GM20000 (cell line): ENCODE results near the gene RCOR1.
"Not testable (repeated sequence)": the region's sequence is repeated elsewhere in the genome, so short reads cannot be mapped to it uniquely, and the experiment has no call there.

Experiments used
- DNase-seq: peaks from one replicate; pipeline ENCODE4 v3.0.0; 2012; ENCODE audit warnings: low spot score
- TF ChIP-seq, protein P1 (sequence below): IDR thresholded peaks from 2 replicates; pipeline ENCODE4 v1.5.1; 2012; ENCODE audit warnings: mild to moderate bottlenecking, control low read depth; ENCODE audit errors: extremely low read depth, missing control alignments

Gene RCOR1

DNA sequence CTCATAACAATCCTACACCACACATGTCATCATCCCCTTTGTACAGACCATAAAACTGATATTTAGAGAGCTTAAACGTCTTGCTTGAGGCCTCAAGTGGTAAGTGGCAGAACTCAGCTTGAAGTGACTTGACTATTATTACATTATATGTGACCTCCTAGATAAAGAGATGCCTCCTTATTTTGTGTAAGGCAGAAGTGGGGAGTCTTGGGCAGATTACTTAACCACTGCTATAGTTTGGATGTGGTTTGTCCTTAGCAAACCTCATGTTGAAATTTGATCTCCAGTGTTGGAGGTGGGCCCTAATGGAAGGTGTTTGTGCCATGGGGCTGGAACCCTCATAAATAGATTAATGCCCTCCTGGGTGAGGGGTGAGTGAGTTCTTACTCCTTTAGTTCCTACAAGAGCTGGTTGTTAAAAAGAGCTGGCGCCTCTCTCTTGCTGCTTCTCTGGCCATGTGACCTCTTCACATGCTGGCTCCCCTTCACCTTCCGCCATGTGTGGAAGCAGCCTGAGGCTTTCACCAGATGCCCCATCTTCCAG lies 37.4 kb downstream of the RCOR1 start:
- TF ChIP-seq, protein P1, sequence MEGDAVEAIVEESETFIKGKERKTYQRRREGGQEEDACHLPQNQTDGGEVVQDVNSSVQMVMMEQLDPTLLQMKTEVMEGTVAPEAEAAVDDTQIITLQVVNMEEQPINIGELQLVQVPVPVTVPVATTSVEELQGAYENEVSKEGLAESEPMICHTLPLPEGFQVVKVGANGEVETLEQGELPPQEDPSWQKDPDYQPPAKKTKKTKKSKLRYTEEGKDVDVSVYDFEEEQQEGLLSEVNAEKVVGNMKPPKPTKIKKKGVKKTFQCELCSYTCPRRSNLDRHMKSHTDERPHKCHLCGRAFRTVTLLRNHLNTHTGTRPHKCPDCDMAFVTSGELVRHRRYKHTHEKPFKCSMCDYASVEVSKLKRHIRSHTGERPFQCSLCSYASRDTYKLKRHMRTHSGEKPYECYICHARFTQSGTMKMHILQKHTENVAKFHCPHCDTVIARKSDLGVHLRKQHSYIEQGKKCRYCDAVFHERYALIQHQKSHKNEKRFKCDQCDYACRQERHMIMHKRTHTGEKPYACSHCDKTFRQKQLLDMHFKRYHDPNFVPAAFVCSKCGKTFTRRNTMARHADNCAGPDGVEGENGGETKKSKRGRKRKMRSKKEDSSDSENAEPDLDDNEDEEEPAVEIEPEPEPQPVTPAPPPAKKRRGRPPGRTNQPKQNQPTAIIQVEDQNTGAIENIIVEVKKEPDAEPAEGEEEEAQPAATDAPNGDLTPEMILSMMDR: no peak
- DNase-seq: no peak

DNA sequence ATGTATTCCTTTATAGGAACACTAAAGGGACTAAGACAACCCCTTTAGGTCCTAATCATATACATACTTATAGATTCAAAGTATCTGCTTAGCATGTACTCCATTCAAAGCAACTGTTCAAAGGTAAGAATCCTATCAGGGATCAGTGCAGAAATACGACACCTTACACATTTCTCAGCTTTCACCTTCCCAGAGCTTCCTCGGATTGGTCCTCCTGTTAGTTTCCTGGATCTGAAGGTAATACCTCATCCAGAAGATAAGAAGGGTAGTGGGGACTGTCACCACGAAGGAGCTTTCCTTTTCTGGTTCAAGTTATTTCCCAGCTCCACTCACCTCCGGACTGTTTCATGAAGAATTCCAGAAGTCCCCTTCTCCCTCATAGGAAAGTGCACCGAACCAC lies 38.0 kb downstream of the RCOR1 start:
- TF ChIP-seq, protein P1: no peak
- DNase-seq: no peak

DNA sequence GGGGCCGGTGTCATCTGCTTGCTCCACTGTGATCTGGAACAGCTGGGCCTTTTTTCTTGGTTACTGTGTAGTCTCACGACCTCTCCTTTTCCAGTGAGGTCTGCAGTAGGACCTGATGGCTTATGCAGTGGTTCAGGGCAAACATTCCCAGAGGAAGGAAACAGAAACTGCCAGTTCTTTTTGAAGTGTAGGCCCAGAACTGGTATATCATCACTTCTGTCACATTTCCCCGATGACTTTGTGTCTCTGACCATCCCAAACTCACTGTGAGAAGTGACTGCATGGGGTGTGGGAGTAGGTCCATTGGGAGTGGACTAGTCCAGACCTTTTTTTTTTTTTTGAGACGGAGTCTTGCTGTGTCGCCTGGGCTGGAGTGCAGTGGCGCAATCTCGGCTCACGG lies 38.4 kb downstream of the RCOR1 start:
- TF ChIP-seq, protein P1: no peak
- DNase-seq: no peak

GRCh38 chr14:102633906-102634595 lies 41.6 kb downstream of the RCOR1 start:
- DNase-seq: no peak
- TF ChIP-seq, protein P1: no peak

DNA sequence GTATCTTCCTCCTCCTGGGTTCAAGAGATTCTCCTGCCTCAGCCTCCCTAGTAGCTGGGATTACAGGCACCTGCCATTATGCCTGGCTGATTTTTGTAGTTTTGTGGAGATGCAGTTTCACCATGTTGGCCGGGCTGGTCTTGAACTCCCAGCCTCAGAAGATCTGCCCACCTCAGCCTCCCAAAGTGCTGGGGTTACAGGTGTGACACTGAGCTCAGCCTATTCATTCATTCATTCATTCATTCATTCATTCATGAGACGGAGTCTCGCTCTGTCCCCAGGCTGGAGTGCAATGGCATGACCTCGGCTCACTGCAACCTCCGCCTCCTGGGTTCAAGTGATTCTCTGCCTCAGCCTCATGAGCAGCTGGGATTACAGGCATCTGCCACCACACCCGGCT lies 47.2 kb downstream of the RCOR1 start:
- not testable (repeated sequence) for DNase-seq

DNA sequence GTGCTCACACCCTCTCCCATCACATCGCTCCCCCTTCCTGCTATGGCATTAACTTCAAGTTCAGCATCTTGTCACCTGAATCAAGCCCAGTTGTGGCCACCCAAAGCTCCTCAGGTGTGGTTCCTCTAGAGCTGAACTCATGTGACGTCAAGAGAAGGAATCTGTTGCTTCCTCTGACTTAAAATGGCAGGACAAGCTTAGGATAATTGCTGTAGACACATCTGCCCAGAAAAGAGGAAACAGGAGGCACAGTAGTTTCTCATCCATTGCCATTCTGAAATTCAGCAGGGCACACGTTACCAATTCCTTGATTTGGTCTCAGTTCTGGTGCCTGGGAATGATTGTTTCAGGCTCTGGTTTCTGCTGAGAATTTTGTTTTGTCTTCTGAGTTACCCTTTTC lies 52.1 kb downstream of the RCOR1 start:
- TF ChIP-seq, protein P1: no peak
- no peak for DNase-seq

DNA sequence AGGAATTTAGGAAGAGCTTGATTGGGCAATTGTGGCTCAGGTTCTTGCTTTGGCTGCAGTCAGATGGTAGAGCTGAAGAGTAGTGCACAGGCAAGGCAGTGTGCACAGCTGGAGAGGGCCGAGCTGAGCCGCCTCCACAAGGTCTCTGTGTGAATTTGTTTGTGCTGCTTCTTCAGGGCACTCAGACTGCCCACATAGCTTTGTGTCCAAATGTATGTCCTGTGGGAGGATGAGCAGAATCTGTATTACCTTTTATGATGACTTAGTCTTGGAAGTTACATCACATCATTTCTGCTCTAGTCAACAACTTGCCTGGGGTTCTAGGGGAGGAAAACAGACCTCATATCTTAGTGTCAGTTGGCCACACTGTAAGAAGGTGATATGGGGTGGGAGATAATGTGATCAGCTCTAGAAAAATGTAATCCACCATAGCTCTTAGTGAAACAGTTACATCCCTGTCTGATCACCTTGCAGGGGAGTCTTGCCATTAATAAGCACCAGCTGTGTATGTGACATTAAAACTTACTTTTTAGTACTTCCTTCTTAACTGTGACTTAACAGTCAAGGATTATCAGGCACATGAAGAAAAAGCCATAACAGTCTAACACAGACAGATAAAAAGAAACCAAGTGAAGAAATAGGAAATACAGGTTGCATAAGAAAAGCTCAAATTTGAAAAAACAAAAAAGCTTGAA lies 53.4 kb downstream of the RCOR1 start:
- TF ChIP-seq, protein P1: no peak
- no peak for DNase-seq
